Endothelial cell (in vitro differentiated cells): ENCODE measurements around the gene ADAMTS2. TPM values are rescaled to one million over a fixed set of nuclear protein-coding genes. Genes with fewer than 3 reads are reported as not detected.
"Not testable (repeated sequence)": the region's sequence is repeated elsewhere in the genome, so short reads cannot be mapped to it uniquely, and the experiment has no call there.

ENCODE experiments used
- DNase-seq: peaks from one replicate; pipeline ENCODE4 v3.0.0; 2021; ENCODE audit warnings: low spot score
- H3K27ac Mint-ChIP-seq: one replicate; pipeline ENCODE4 v1.8.0; 2021; ENCODE audit warnings: mixed read lengths, inconsistent platforms; ENCODE audit not compliant: unreplicated experiment
- H3K27me3 Mint-ChIP-seq: one replicate; pipeline ENCODE4 v1.8.0; 2021; ENCODE audit warnings: mild to moderate bottlenecking, moderate library complexity, mixed read lengths, inconsistent platforms; ENCODE audit not compliant: unreplicated experiment
- H3K36me3 Mint-ChIP-seq: one replicate; pipeline ENCODE4 v1.8.0; 2021; ENCODE audit warnings: mild to moderate bottlenecking, low read depth, mixed read lengths, inconsistent platforms; ENCODE audit not compliant: unreplicated experiment
- H3K4me1 Mint-ChIP-seq: one replicate; pipeline ENCODE4 v1.8.0; 2021; ENCODE audit warnings: mild to moderate bottlenecking, mixed read lengths, inconsistent platforms; ENCODE audit not compliant: unreplicated experiment
- H3K4me3 Mint-ChIP-seq: one replicate; pipeline ENCODE4 v1.8.0; 2021; ENCODE audit warnings: mild to moderate bottlenecking, mixed read lengths, inconsistent platforms; ENCODE audit not compliant: unreplicated experiment
- H3K9me3 Mint-ChIP-seq: one replicate; pipeline ENCODE4 v1.8.0; 2021; ENCODE audit warnings: mixed read lengths, inconsistent platforms; ENCODE audit not compliant: unreplicated experiment
- CTCF ChIP-seq: fragments of 200-600 bp; sonication (generic); IDR thresholded peaks from one replicate; pipeline ENCODE4 v1.5.0; 2021; ENCODE audit warnings: antibody characterized with exemption; ENCODE audit not compliant: unreplicated experiment
- total RNA-seq: library from RNA; stranded (reverse); fragmentation: NEBNext Ultra II Directional; extraction: Animal tissue kit (Norgen Biotek cat#: 25700); gene quantifications from one replicate; pipeline ENCODE4 v1.2.1, GENCODE V29; 2021; ENCODE audit not compliant: unreplicated experiment

The ADAMTS2 gene
- total RNA-seq, 1 donor from 2014 or later, result 1.5 TPM

DNA sequence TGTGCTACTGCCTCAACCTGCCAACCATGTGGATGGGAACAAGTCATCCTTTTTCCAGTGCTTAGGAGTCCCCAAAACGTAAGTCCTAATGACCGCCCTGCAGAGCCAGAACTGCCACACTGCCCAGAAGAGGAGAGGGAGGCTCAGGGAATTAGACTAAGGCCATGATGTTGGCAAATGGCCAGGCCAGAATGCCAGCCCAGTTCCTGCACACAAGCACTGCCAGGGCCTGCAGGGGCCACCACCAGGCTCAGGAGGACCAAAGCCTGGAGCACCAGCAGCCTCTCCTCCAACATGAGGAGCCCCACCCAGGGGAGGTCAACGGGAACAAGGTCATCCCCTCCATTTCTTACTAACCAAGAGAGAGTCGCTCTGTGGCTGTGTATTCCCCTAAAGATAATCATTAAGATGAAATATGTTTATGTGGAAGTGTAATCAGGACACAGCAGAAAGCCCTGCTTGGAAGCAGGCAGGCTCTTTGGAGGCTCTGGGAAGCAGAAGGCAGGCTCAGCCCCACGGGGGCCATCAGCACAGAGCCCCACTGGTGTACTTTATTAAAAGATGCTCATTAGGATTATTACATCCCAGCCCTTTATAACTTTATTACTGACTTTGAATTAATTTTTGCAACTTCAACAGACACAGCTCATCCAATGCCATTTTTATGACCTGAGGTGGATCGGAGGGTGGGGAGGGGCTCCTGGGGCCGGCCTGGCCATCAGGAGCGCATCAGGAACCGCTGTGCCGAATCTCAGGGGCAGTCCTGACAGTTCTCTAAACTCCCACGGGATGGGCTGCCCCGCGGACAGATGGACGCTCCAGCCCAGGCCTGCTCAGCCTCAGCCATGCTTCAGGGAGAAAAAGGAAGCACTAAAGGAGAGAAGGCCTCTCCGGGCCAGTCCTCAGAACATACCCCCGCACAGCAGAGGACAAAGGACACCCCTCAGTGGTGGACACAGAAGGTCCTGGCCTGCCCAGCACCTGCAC is 127.0 kb downstream of the ADAMTS2 start:
- Mint-ChIP-seq H3K36me3 (peaks cover 5% of the 10 kb centered on the region), H3K4me1 (no peaks in the 10 kb centered on the region), H3K27ac (no peak overlapping the region), H3K9me3 (peaks cover 4% of the 10 kb centered on the region), H3K27me3 (peaks cover 6% of the 10 kb centered on the region), H3K4me3 (no peak overlapping the region)
- TF ChIP-seq CTCF, result no peak
- no peak for DNase-seq

GRCh38 chr5:179217356-179217755 is 127.9 kb downstream of the ADAMTS2 start:
- Mint-ChIP-seq H3K27ac (no peak overlapping the region), H3K4me3 (no peak overlapping the region), H3K36me3 (no peaks in the 10 kb centered on the region), H3K9me3 (no peaks in the 10 kb centered on the region), H3K4me1 (no peaks in the 10 kb centered on the region), H3K27me3 (peaks cover 1% of the 10 kb centered on the region)
- DNase-seq, result no peak
- no peak for TF ChIP-seq CTCF

- not testable (repeated sequence) for DNase-seq, H3K4me1 Mint-ChIP-seq, H3K27ac Mint-ChIP-seq, H3K4me3 Mint-ChIP-seq, H3K27me3 Mint-ChIP-seq, H3K9me3 Mint-ChIP-seq, H3K36me3 Mint-ChIP-seq
Measured at GRCh38 chr5:179216381-179216780, 128.9 kb downstream of the ADAMTS2 start.

- Mint-ChIP-seq H3K9me3 (no peaks in the 10 kb centered on the region), H3K36me3 (no peaks in the 10 kb centered on the region), H3K4me3 (no peak overlapping the region), H3K4me1 (no peaks in the 10 kb centered on the region), H3K27ac (no peak overlapping the region), H3K27me3 (peaks cover 4% of the 10 kb centered on the region)
- no peak for TF ChIP-seq CTCF
- no peak for DNase-seq
Measured at GRCh38 chr5:179215576-179215975, 129.7 kb downstream of the ADAMTS2 start.

GRCh38 chr5:179214678-179215077 is 130.6 kb downstream of the ADAMTS2 start:
- H3K9me3 Mint-ChIP-seq, result no peaks in the 10 kb centered on the region
- H3K36me3 Mint-ChIP-seq, result no peaks in the 10 kb centered on the region
- no peak for DNase-seq
- no peak overlapping the region for H3K27ac Mint-ChIP-seq
- TF ChIP-seq CTCF, result no peak
- H3K27me3 Mint-ChIP-seq, result peaks cover 4% of the 10 kb centered on the region
- H3K4me3 Mint-ChIP-seq, result no peak overlapping the region
- H3K4me1 Mint-ChIP-seq, result no peaks in the 10 kb centered on the region
